DND-41 (cell line): ENCODE results near the gene FLRT1.

ENCODE experiments used
- ATAC-seq: fragments of 200-7000 bp; cut with Tn5 transposase; 3 replicates; pipeline ENCODE4 v1.9.1; 2021; ENCODE audit warnings: low read depth; ENCODE audit not compliant: insufficient read depth
- DNase-seq: peaks from one replicate; pipeline ENCODE4 v3.0.0-alpha.2; 2020
- H2AFZ ChIP-seq: 2 replicates; pipeline ENCODE4 v1.6.0; 2012; ENCODE audit warnings: low read depth, low read length
- H3K27ac ChIP-seq: 2 replicates; pipeline ENCODE4 v1.5.1; 2012; ENCODE audit warnings: low read length, inconsistent platforms
- H3K27me3 ChIP-seq: fragments of 200-600 bp; sonication (generic); 2 replicates; pipeline ENCODE4 v1.6.0; 2012; ENCODE audit warnings: low read length, mild to moderate bottlenecking, inconsistent platforms; ENCODE audit not compliant: insufficient read depth, poor library complexity
- H3K36me3 ChIP-seq: 2 replicates; pipeline ENCODE4 v1.5.1; 2012; ENCODE audit warnings: low read length, inconsistent platforms; ENCODE audit not compliant: insufficient read depth
- H3K4me1 ChIP-seq: 2 replicates; pipeline ENCODE4 v1.5.1; 2012; ENCODE audit warnings: mild to moderate bottlenecking, low read length; ENCODE audit not compliant: insufficient read depth
- H3K4me2 ChIP-seq: 2 replicates; pipeline ENCODE4 v1.6.0; 2012; ENCODE audit warnings: mild to moderate bottlenecking, moderate library complexity, low read length, inconsistent platforms; ENCODE audit not compliant: insufficient read depth
- H3K4me3 ChIP-seq, 2 experiments: fragments of 200-600 bp in 1 of 2; shearing (Covaris generic) in 1 of 2; 2 replicates each; pipeline ENCODE4 v1.5.1; 2012 to 2016; ENCODE audit warnings: inconsistent platforms in 2 of 2, low read length in 2 of 2, mild to moderate bottlenecking in 2 of 2, low read depth in 1 of 2, moderate library complexity in 1 of 2
- H3K79me2 ChIP-seq: 2 replicates; pipeline ENCODE4 v1.6.0; 2012; ENCODE audit warnings: low read length, inconsistent platforms; ENCODE audit not compliant: insufficient read depth
- H3K9ac ChIP-seq: 2 replicates; pipeline ENCODE4 v1.6.0; 2012; ENCODE audit warnings: low read depth, mild to moderate bottlenecking, inconsistent platforms, low read length, moderate library complexity
- H3K9me3 ChIP-seq: 2 replicates; pipeline ENCODE4 v1.5.1; 2012; ENCODE audit warnings: low read length, moderate library complexity, mild to moderate bottlenecking, inconsistent platforms; ENCODE audit not compliant: insufficient read depth, severe bottlenecking
- H4K20me1 ChIP-seq: 2 replicates; pipeline ENCODE4 v1.6.0; 2012; ENCODE audit warnings: low read length; ENCODE audit not compliant: insufficient read depth
- EZH2 ChIP-seq: IDR thresholded peaks from 3 replicates; pipeline ENCODE4 v1.6.1; 2012; ENCODE audit warnings: borderline replicate concordance, low read depth, mild to moderate bottlenecking, moderate library complexity, low read length, inconsistent platforms; ENCODE audit not compliant: severe bottlenecking
- TF ChIP-seq, protein P1 (sequence below): IDR thresholded peaks from 2 replicates; pipeline ENCODE4 v1.5.1; 2012; ENCODE audit warnings: borderline replicate concordance, low read length, moderate library complexity, mild to moderate bottlenecking; ENCODE audit not compliant: poor library complexity, severe bottlenecking; ENCODE audit errors: extremely low read depth

FLRT1 gene

DNA sequence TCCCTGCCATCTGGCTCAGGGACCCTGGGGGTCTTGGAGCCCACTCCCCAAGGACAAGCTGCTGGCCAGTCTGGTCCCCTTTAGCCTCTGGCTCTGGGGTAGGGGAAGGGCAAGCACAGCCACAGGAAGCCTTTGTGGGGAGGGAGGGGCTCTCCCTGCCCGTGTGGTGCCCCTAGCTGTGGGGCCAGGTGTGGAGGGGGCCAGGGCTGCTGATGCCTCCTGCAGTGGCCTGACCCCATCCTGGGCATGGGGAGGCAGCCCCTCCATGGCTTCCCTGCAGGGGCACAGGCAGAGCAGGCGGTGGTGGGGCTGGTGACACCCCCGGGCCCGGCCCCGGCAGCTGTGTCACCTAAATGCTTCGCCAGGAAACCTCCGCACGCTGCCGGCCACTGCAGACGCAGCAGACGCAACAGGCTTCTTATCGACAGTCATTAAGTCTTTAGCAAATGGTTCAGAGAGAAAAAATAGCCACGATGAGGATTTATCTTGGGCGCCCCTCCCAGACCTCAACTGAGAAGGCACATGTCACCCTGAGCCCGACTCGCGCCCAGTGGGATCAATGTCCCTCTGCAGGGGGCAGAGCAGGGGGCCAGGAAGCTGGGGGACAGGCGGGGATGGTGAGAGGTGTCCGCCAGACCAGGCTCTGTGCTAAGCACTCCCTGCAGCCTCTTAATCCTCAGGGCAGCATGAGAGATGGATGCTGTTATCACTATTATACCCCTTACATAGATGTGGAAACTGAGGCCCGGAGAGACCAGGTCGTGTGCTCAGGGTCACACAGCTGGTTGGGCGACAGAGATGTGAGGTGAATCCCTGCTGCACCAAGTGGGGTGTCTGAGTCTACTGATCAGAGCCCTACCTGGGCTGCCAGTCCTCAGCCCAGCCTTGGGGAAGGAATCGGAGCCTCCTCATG is 33.9 kb downstream of the FLRT1 start:
- Histone ChIP-seq H3K27me3 (no peaks in the 10 kb centered on the region), H4K20me1 (peaks cover 25% of the 10 kb centered on the region), H3K4me3 (no peak overlapping the region), H3K4me1 (no peaks in the 10 kb centered on the region), H3K9ac (no peak overlapping the region), H3K36me3 (no peaks in the 10 kb centered on the region), H3K27ac (no peak overlapping the region), H3K4me2 (no peak overlapping the region), H3K79me2 (no peaks in the 10 kb centered on the region), H3K9me3 (no peaks in the 10 kb centered on the region), H2AFZ (no peak overlapping the region)
- TF ChIP-seq, protein P1, sequence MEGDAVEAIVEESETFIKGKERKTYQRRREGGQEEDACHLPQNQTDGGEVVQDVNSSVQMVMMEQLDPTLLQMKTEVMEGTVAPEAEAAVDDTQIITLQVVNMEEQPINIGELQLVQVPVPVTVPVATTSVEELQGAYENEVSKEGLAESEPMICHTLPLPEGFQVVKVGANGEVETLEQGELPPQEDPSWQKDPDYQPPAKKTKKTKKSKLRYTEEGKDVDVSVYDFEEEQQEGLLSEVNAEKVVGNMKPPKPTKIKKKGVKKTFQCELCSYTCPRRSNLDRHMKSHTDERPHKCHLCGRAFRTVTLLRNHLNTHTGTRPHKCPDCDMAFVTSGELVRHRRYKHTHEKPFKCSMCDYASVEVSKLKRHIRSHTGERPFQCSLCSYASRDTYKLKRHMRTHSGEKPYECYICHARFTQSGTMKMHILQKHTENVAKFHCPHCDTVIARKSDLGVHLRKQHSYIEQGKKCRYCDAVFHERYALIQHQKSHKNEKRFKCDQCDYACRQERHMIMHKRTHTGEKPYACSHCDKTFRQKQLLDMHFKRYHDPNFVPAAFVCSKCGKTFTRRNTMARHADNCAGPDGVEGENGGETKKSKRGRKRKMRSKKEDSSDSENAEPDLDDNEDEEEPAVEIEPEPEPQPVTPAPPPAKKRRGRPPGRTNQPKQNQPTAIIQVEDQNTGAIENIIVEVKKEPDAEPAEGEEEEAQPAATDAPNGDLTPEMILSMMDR: no peak
- no peak for TF ChIP-seq EZH2
- ATAC-seq (no peak), DNase-seq (no peak)

DNA sequence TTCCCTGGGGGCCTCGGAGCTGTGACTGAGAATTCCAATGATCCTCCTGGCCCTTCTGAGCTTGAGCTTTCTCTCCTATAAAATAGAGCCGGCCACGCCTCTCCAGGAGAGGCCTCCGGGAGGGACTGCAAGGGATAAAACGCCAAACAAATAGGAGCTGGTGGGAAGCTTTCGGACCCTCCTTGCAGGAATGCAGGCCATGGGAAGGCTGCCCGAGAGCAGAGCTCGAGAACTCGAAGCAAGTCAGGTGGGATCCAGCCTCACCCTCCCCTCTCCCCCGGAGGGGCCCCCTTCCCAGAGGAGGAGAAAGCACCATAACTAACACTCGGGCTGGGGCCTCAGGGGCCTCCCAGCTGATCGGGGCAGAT is 34.6 kb downstream of the FLRT1 start:
- no peak for TF ChIP-seq EZH2
- TF ChIP-seq, protein P1: no peak
- Histone ChIP-seq H3K9me3 (no peaks in the 10 kb centered on the region), H3K9ac (no peak overlapping the region), H3K79me2 (no peaks in the 10 kb centered on the region), H3K4me3 (no peak overlapping the region), H2AFZ (no peak overlapping the region), H3K27me3 (no peaks in the 10 kb centered on the region), H3K4me1 (no peaks in the 10 kb centered on the region), H3K36me3 (no peaks in the 10 kb centered on the region), H3K4me2 (no peak overlapping the region), H3K27ac (no peak overlapping the region), H4K20me1 (peaks cover 22% of the 10 kb centered on the region)
- DNase-seq (no peak), ATAC-seq (no peak)

GRCh38 chr11:64071849-64072248 is 36.1 kb downstream of the FLRT1 start:
- no peaks in the 10 kb centered on the region for H3K79me2 ChIP-seq
- DNase-seq (no peak), ATAC-seq (no peak)
- H3K4me3 ChIP-seq: no peak overlapping the region
- no peak overlapping the region for H3K9ac ChIP-seq
- no peaks in the 10 kb centered on the region for H3K9me3 ChIP-seq
- H3K27ac ChIP-seq: no peak overlapping the region
- TF ChIP-seq EZH2: no peak
- TF ChIP-seq, protein P1: no peak
- no peak overlapping the region for H3K4me2 ChIP-seq
- H3K36me3 ChIP-seq: no peaks in the 10 kb centered on the region
- no peaks in the 10 kb centered on the region for H3K27me3 ChIP-seq
- H3K4me1 ChIP-seq: no peaks in the 10 kb centered on the region
- peaks cover 25% of the 10 kb centered on the region for H4K20me1 ChIP-seq
- no peak overlapping the region for H2AFZ ChIP-seq
